ENCODE results near the gene GNG12. TPM values are rescaled to one million over a fixed set of nuclear protein-coding genes. Genes with fewer than 3 reads are reported as not detected.
"Not testable (repeated sequence)": the region's sequence is repeated elsewhere in the genome, so short reads cannot be mapped to it uniquely, and the experiment has no call there.

The GNG12 gene
- total and polyA plus RNA-seq, 8 donors, result 7.3 to 39.8 (median 21.1) TPM

GRCh38 chr1:67664048-67664447 is 169.2 kb downstream of the GNG12 start:
- no peak for ATAC-seq
- Histone ChIP-seq H3K27ac (no peak overlapping the region), H3K4me3 (no peak overlapping the region), H3K27me3 (no peaks in the 10 kb centered on the region), H3K4me1 (no peaks in the 10 kb centered on the region), H3K36me3 (no peaks in the 10 kb centered on the region), H3K9me3 (no peaks in the 10 kb centered on the region)
- FAIRE-seq, result no peak
- DNase-seq, result no peak
- WGBS, 2 donors, result 73 to 88% methylated on average over 1 of the region's 1 CpG
- intact Hi-C loops (cut with DNase I), result loop anchor here in 1 of 3 donors (10.0 kb wide), 1 partner anchor 109 kb away; no protein-coding TSS in a partner anchor
- TF ChIP-seq CTCF (IDR thresholded peaks at IDR 0.05), result no peak

GRCh38 chr1:67662884-67663283 is 170.4 kb downstream of the GNG12 start:
- H3K36me3 ChIP-seq, result no peaks in the 10 kb centered on the region
- no peak for DNase-seq
- TF ChIP-seq CTCF (IDR thresholded peaks at IDR 0.05), result no peak
- H3K9me3 ChIP-seq, result no peaks in the 10 kb centered on the region
- H3K4me1 ChIP-seq, result no peaks in the 10 kb centered on the region
- no peak overlapping the region for H3K4me3 ChIP-seq
- H3K27ac ChIP-seq, result no peak overlapping the region
- ATAC-seq, result no peak
- no peaks in the 10 kb centered on the region for H3K27me3 ChIP-seq
- FAIRE-seq, result no peak
- intact Hi-C loops (cut with DNase I), result loop anchor here in 1 of 3 donors (10.0 kb wide), 1 partner anchor 108 kb away; no protein-coding TSS in a partner anchor
- 65 to 67% methylated on average over 6 of the region's 6 CpGs for WGBS, 2 donors

- intact Hi-C loops (cut with DNase I), result no loop called here
- ATAC-seq (no peak), DNase-seq (no peak), FAIRE-seq (no peak)
- H3K9me3 ChIP-seq, result no peaks in the 10 kb centered on the region
- 89 to 92% methylated on average over 2 of the region's 2 CpGs for WGBS, 2 donors
- H3K36me3 ChIP-seq, result no peaks in the 10 kb centered on the region
- no peak overlapping the region for H3K4me3 ChIP-seq
- no peaks in the 10 kb centered on the region for H3K4me1 ChIP-seq
- H3K27me3 ChIP-seq, result no peaks in the 10 kb centered on the region
- H3K27ac ChIP-seq, result no peak overlapping the region
- no peak for TF ChIP-seq CTCF (IDR thresholded peaks at IDR 0.05)
These were observed 174.0 kb downstream of the GNG12 start for GRCh38 chr1:67659229-67659628.

- H3K4me3 ChIP-seq; H3K27ac ChIP-seq; ATAC-seq; H3K36me3 ChIP-seq; H3K9me3 ChIP-seq; H3K27me3 ChIP-seq; H3K4me1 ChIP-seq; FAIRE-seq; intact Hi-C loops (cut with DNase I); DNase-seq: not testable (repeated sequence)
- WGBS, 2 donors, result 69 to 77% methylated on average over 1 of the region's 1 CpG
These were observed 176.1 kb downstream of the GNG12 start for GRCh38 chr1:67657152-67657551.

GRCh38 chr1:67655581-67655980 is 177.7 kb downstream of the GNG12 start:
- DNase-seq, result no peak
- Histone ChIP-seq H3K4me3 (no peak overlapping the region), H3K27me3 (no peaks in the 10 kb centered on the region), H3K9me3 (no peaks in the 10 kb centered on the region), H3K4me1 (no peaks in the 10 kb centered on the region), H3K36me3 (no peaks in the 10 kb centered on the region), H3K27ac (no peak overlapping the region)
- 92 to 94% methylated on average over 2 of the region's 2 CpGs for WGBS, 2 donors
- intact Hi-C loops (cut with DNase I), result no loop called here
- no peak for TF ChIP-seq CTCF (IDR thresholded peaks at IDR 0.05)
- ATAC-seq, result no peak
- FAIRE-seq, result no peak

Measured in pancreas (tissue), 10 donors.